ENCODE results near the gene RHNO1. TPM values are rescaled to one million over a fixed set of nuclear protein-coding genes. Genes with fewer than 3 reads are reported as not detected.

The RHNO1 gene
- total RNA-seq, 2 donors from 2014 or later: 18.3 to 25.5 TPM

DNA sequence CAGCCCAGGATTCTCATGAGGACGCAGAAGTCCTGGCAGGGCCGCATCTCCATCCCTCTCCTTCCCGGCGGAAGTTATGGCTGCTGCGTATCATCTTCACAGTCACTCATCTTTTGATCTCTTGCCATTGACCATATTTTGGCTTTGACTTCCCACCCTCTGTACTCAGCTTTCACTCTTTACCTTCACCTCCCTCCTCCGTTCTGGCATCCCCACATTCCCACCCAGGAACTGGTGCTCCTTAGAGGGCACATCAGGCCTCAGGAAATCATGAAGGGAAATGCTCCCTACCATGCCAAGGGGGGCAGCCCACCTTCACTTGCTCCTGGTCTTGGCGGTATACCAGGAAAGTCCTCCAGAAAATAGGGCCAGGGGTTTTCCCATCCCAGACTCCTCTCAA is 21.5 kb upstream of the RHNO1 start:
- Histone ChIP-seq H3K27ac (no peak overlapping the region), H3K4me1 (no peaks in the 10 kb centered on the region), H3K27me3 (no peaks in the 10 kb centered on the region), H3K4me3 (no peak overlapping the region), H3K36me3 (no peaks in the 10 kb centered on the region), H3K9me3 (no peaks in the 10 kb centered on the region), H3K9ac (ENCODE audit: low read depth in 2 of 2, low read length in 2 of 2) (peak overlapping the region in 1 of 2 donors; percentile 28)
- TF ChIP-seq, protein P1, sequence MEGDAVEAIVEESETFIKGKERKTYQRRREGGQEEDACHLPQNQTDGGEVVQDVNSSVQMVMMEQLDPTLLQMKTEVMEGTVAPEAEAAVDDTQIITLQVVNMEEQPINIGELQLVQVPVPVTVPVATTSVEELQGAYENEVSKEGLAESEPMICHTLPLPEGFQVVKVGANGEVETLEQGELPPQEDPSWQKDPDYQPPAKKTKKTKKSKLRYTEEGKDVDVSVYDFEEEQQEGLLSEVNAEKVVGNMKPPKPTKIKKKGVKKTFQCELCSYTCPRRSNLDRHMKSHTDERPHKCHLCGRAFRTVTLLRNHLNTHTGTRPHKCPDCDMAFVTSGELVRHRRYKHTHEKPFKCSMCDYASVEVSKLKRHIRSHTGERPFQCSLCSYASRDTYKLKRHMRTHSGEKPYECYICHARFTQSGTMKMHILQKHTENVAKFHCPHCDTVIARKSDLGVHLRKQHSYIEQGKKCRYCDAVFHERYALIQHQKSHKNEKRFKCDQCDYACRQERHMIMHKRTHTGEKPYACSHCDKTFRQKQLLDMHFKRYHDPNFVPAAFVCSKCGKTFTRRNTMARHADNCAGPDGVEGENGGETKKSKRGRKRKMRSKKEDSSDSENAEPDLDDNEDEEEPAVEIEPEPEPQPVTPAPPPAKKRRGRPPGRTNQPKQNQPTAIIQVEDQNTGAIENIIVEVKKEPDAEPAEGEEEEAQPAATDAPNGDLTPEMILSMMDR (IDR thresholded peaks at IDR 0.05): no peak
- DNase-seq: no peak
- intact Hi-C loops (cut with DNase I): loop anchor here (10.0 kb wide), 1 partner anchor 179 kb away; no protein-coding TSS in a partner anchor

DNA sequence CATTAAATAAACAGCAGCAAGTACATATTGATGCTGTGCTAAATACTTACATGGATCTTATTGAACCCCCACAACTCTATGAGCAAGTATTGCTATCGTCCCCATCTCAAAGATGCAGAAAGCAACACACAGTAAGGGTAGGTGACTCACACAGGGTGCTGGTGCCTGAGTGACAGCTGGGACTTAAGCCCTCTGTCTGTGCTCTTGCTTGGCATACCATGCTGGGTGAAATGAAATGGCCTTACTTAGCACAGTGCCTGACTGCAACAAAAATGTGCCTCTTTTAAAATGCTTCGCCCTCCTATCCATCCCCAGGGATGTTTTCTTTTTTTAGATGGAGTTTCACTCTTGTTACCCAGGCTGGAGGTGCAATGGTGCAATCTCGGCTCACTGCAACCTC is 21.0 kb upstream of the RHNO1 start:
- Histone ChIP-seq H3K4me3 (no peak overlapping the region), H3K9ac (ENCODE audit: low read depth in 2 of 2, low read length in 2 of 2) (no peak overlapping the region), H3K4me1 (no peaks in the 10 kb centered on the region), H3K27ac (no peak overlapping the region), H3K9me3 (no peaks in the 10 kb centered on the region), H3K27me3 (no peaks in the 10 kb centered on the region), H3K36me3 (no peaks in the 10 kb centered on the region)
- no peak for DNase-seq
- intact Hi-C loops (cut with DNase I): loop anchor here (10.0 kb wide), 1 partner anchor 179 kb away; no protein-coding TSS in a partner anchor
- TF ChIP-seq, protein P1 (IDR thresholded peaks at IDR 0.05): no peak

DNA sequence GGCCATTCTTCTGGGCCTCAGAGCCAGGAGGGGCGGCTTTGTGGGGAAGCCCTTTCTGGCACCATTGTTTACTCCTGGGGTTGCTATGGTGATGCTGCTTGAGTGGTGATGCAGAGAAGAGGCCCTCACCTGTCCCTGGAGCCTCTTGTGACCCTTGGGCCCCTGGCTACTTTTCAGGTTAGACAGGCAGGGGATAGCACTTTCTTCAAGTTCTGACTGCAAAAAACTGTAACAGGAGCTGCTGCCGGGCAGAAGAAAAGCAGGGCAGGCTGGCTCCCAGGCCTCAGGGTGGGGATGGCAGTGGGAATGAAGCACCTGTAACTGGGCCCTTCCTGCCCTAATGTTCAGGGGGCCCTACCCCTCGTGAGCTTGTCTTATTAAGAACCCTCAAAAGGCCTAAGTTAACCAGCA is 20.0 kb upstream of the RHNO1 start, which contains the start of gene TEX52:
Gene TEX52 (minus strand): TSS at position 19 of the 411 bp plus-strand sequence. CDS start 13 bp downstream, at position 6.
- no peak for DNase-seq
- H3K27me3 ChIP-seq: no peaks in the 10 kb centered on the region
- H3K9me3 ChIP-seq: no peaks in the 10 kb centered on the region
- H3K4me3 ChIP-seq: no peak within 1 kb of the TSS
- intact Hi-C loops (cut with DNase I): loop anchor here (10.0 kb wide), 1 partner anchor 178 kb away; no protein-coding TSS in a partner anchor
- TF ChIP-seq, protein P1 (IDR thresholded peaks at IDR 0.05): no peak
- H3K4me1 ChIP-seq: no peaks in the 10 kb centered on the region
- no peak within 1 kb of the TSS for H3K27ac ChIP-seq
- no peaks in the 10 kb centered on the region for H3K36me3 ChIP-seq
- no peak within 1 kb of the TSS for H3K9ac ChIP-seq (ENCODE audit: low read depth in 2 of 2, low read length in 2 of 2)

DNA sequence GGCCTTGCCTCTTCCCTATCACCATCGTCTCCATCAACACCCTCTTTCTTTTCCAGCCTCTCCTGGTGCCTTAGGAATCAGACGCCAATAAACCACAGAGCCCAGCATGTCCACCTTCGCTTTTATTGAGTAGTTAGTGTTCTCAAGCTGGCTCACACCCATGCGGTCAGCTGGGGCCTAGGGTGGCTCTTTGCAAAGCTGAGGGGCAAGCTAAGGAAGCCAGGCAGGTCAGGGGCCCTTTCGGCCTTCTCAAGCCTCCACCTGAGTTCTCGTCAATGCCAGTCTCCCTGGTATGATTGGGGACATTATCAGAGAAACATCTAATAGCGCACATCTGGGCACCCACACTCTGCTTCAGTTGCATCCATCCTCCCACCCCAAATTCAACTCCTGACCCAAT is 19.4 kb upstream of the RHNO1 start:
- H3K27me3 ChIP-seq: no peaks in the 10 kb centered on the region
- H3K9me3 ChIP-seq: no peaks in the 10 kb centered on the region
- no peak overlapping the region for H3K4me3 ChIP-seq
- H3K27ac ChIP-seq: no peak overlapping the region
- no peak overlapping the region for H3K9ac ChIP-seq (ENCODE audit: low read depth in 2 of 2, low read length in 2 of 2)
- no peaks in the 10 kb centered on the region for H3K4me1 ChIP-seq
- TF ChIP-seq, protein P1 (IDR thresholded peaks at IDR 0.05): no peak
- H3K36me3 ChIP-seq: no peaks in the 10 kb centered on the region
- DNase-seq: no peak
- intact Hi-C loops (cut with DNase I): loop anchor here (10.0 kb wide), 1 partner anchor 177 kb away; no protein-coding TSS in a partner anchor

DNA sequence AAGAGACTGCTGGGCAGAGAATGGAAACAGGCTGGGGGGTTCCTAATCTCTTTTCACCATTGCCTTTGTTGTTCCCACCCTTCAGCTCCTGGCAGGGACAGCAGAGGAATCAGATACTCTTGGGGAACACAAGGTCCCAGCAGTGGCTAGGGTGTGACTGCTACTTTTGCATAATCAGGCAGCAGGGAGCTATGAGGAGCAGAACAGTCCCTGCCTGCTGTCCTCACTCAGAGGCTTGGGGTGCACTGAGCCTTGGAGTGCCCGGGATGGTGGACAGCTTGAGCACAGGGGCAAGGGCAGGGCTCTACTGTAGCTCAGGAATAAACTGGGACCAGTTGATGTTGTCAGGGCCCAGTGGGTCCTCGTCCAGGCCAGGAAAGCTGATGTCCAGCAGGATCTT is 18.7 kb upstream of the RHNO1 start:
- TF ChIP-seq, protein P1 (IDR thresholded peaks at IDR 0.05): no peak
- Histone ChIP-seq H3K27me3 (no peaks in the 10 kb centered on the region), H3K4me1 (no peaks in the 10 kb centered on the region), H3K9me3 (no peaks in the 10 kb centered on the region), H3K9ac (ENCODE audit: low read depth in 2 of 2, low read length in 2 of 2) (no peak overlapping the region), H3K4me3 (no peak overlapping the region), H3K27ac (no peak overlapping the region), H3K36me3 (no peaks in the 10 kb centered on the region)
- intact Hi-C loops (cut with DNase I): loop anchor here (10.0 kb wide), 1 partner anchor 176 kb away; no protein-coding TSS in a partner anchor
- no peak for DNase-seq

Measured in colonic mucosa (tissue), 4 donors.